Neural cell (in vitro differentiated cells): Measurements from ENCODE around the gene GRM1. TPM values are rescaled to one million over a fixed set of nuclear protein-coding genes. Genes with fewer than 3 reads are reported as not detected.

Source experiments
- H2AFZ ChIP-seq: fragments of 200-600, 300-800 bp; sonication (generic), shearing (Covaris generic); 2 replicates; pipeline ENCODE4 v1.6.0; 2014; ENCODE audit warnings: low read depth, mild to moderate bottlenecking, antibody characterized with exemption, low read length, moderate library complexity
- H3F3A ChIP-seq: fragments of 200-600 bp; shearing (Covaris generic); 2 replicates; pipeline ENCODE4 v1.6.1; 2016; ENCODE audit warnings: mild to moderate bottlenecking, moderate library complexity, mixed read lengths, antibody characterized with exemption, low read length; ENCODE audit not compliant: insufficient read depth, poor library complexity, severe bottlenecking
- H3K27ac ChIP-seq: fragments of 200-600, 300-800 bp; sonication (generic), shearing (Covaris generic); 2 replicates; pipeline ENCODE4 v1.5.1; 2014; ENCODE audit warnings: mild to moderate bottlenecking, low read length, moderate library complexity
- H3K27me3 ChIP-seq: fragments of 300-800, 200-600 bp; sonication (generic), shearing (Covaris generic); 2 replicates; pipeline ENCODE4 v1.6.0; 2014; ENCODE audit warnings: mild to moderate bottlenecking, low read depth, low read length, moderate library complexity; ENCODE audit not compliant: insufficient read depth
- H3K36me3 ChIP-seq: fragments of 300-800, 200-600 bp; sonication (generic), shearing (Covaris generic); 2 replicates; pipeline ENCODE4 v1.5.1; 2014; ENCODE audit warnings: mild to moderate bottlenecking, antibody characterized with exemption, low read length, moderate library complexity; ENCODE audit not compliant: insufficient read depth
- H3K4me2 ChIP-seq: fragments of 300-800, 200-600 bp; sonication (generic), shearing (Covaris generic); 2 replicates; pipeline ENCODE4 v1.6.0; 2014; ENCODE audit warnings: mild to moderate bottlenecking, low read length
- H3K4me3 ChIP-seq: fragments of 300-800, 200-600 bp; sonication (generic), shearing (Covaris generic); 2 replicates; pipeline ENCODE4 v1.5.1; 2014; ENCODE audit warnings: mild to moderate bottlenecking, low read length, moderate library complexity
- H3K79me2 ChIP-seq: fragments of 200-600 bp; shearing (Covaris generic); replicated peaks from 2 replicates; pipeline ENCODE4 v1.6.0; 2014; ENCODE audit warnings: mild to moderate bottlenecking, low read length, moderate library complexity; ENCODE audit not compliant: insufficient read depth
- H3K9ac ChIP-seq: fragments of 300-800, 200-600 bp; sonication (generic), shearing (Covaris generic); 2 replicates; pipeline ENCODE4 v1.6.1; 2016; ENCODE audit warnings: mild to moderate bottlenecking, low read length, mixed read lengths
- H3K9me2 ChIP-seq: fragments of 200-600 bp; shearing (Covaris generic); 2 replicates; pipeline ENCODE4 v1.6.1; 2016; ENCODE audit warnings: mild to moderate bottlenecking, low read length, mixed read lengths; ENCODE audit not compliant: insufficient read depth
- H3K9me3 ChIP-seq: fragments of 200-600, 300-800 bp; sonication (generic), shearing (Covaris generic); 2 replicates; pipeline ENCODE4 v1.6.1; 2016; ENCODE audit warnings: mild to moderate bottlenecking, mixed run types, low read length, moderate library complexity, mixed read lengths
- H4K20me1 ChIP-seq: fragments of 200-600 bp; shearing (Covaris generic); 2 replicates; pipeline ENCODE4 v1.6.1; 2016; ENCODE audit warnings: mild to moderate bottlenecking, mixed run types; ENCODE audit not compliant: insufficient read depth
- CTCF ChIP-seq: fragments of 450-650 bp; IDR thresholded peaks from 2 replicates; pipeline ENCODE4 v1.5.1; 2014; ENCODE audit warnings: antibody characterized with exemption, mild to moderate bottlenecking, moderate library complexity; ENCODE audit not compliant: poor library complexity, severe bottlenecking
- EP300 ChIP-seq: fragments of 450-650 bp; conservative IDR thresholded peaks from 2 replicates; pipeline ENCODE4 v1.6.1; 2014; ENCODE audit warnings: antibody characterized with exemption, mild to moderate bottlenecking, moderate library complexity; ENCODE audit not compliant: poor library complexity, severe bottlenecking
- EZH2 ChIP-seq: fragments of 200-600, 300-800 bp; shearing (Covaris generic), sonication (generic); IDR thresholded peaks from 2 replicates; pipeline ENCODE4 v1.6.1; 2014; ENCODE audit warnings: antibody characterized with exemption, low read length, borderline replicate concordance, mild to moderate bottlenecking; ENCODE audit not compliant: insufficient read depth, poor library complexity, severe bottlenecking
- MXI1 ChIP-seq: fragments of 450-650 bp; conservative IDR thresholded peaks from 2 replicates; pipeline ENCODE4 v1.6.1; 2014; ENCODE audit warnings: antibody characterized with exemption, mild to moderate bottlenecking; ENCODE audit not compliant: poor library complexity, severe bottlenecking
- POLR2AphosphoS5 ChIP-seq: IDR thresholded peaks from 2 replicates; pipeline ENCODE4 v1.6.1; 2012
- RAD21 ChIP-seq: fragments of 450-650 bp; conservative IDR thresholded peaks from 2 replicates; pipeline ENCODE4 v1.6.1; 2014; ENCODE audit warnings: antibody characterized with exemption, mild to moderate bottlenecking, moderate library complexity
- REST ChIP-seq: IDR thresholded peaks from 2 replicates; pipeline ENCODE4 v1.6.1; 2012; ENCODE audit warnings: borderline replicate concordance
- SMC3 ChIP-seq: fragments of 450-650 bp; conservative IDR thresholded peaks from 2 replicates; pipeline ENCODE4 v1.6.1; 2014; ENCODE audit warnings: antibody characterized with exemption, mild to moderate bottlenecking, moderate library complexity; ENCODE audit not compliant: poor library complexity
- TAF1 ChIP-seq: IDR thresholded peaks from 2 replicates; pipeline ENCODE4 v1.6.1; 2012; ENCODE audit warnings: low read depth
- polyA plus RNA-seq: library from polyadenylated mRNA; depleted of rRNA; stranded (reverse); fragments of >200 nt; gene quantifications from 2 replicates; pipeline ENCODE4 v1.2.3, GENCODE V29; 2014

The GRM1 gene
- polyA plus RNA-seq, 1 donor from 2014 or later, result 2.9 TPM

- Histone ChIP-seq H3K27ac (no peak overlapping the region), H3K79me2 (no peaks in the 10 kb centered on the region), H2AFZ (no peak overlapping the region), H3K4me2 (no peak overlapping the region), H3K9ac (no peak overlapping the region), H3K9me2 (no peaks in the 10 kb centered on the region), H3K9me3 (no peaks in the 10 kb centered on the region), H3K27me3 (no peaks in the 10 kb centered on the region), H4K20me1 (no peaks in the 10 kb centered on the region), H3K4me3 (no peak overlapping the region), H3F3A (no peaks in the 10 kb centered on the region), H3K36me3 (no peaks in the 10 kb centered on the region)
- no peak for TF ChIP-seq CTCF
Measured at GRCh38 chr6:146169872-146170271, 141.0 kb downstream of the GRM1 start.

- Histone ChIP-seq H2AFZ (no peak overlapping the region), H3K9me3 (no peaks in the 10 kb centered on the region), H3K9me2 (no peaks in the 10 kb centered on the region), H3K27me3 (no peaks in the 10 kb centered on the region), H3K4me2 (no peak overlapping the region), H3K4me3 (no peak overlapping the region), H4K20me1 (no peaks in the 10 kb centered on the region), H3K79me2 (no peaks in the 10 kb centered on the region), H3F3A (no peaks in the 10 kb centered on the region), H3K36me3 (no peaks in the 10 kb centered on the region), H3K9ac (no peak overlapping the region), H3K27ac (no peak overlapping the region)
- TF ChIP-seq MXI1 (no peak), TAF1 (no peak), REST (no peak), EZH2 (no peak), RAD21 (no peak), SMC3 (no peak), POLR2AphosphoS5 (no peak), CTCF (no peak), EP300 (no peak)
Measured at GRCh38 chr6:146177785-146178184, 148.9 kb downstream of the GRM1 start.
